Heart left ventricle (tissue), 16 donors: Measurements from ENCODE around the gene ACAN. TPM values are rescaled to one million over a fixed set of nuclear protein-coding genes. Genes with fewer than 3 reads are reported as not detected.

ENCODE experiments used
- ATAC-seq, 4 donors: fragments of 200-7000 bp; cut with Tn5 transposase; one replicate each; pipeline ENCODE4 v1.9.1; 2020 to 2022; ENCODE audit warnings: moderate library complexity in 4 of 4, mild to moderate bottlenecking in 3 of 4, moderate number of reproducible peaks in 1 of 4
- DNase-seq, 5 donors: peaks; one replicate each; pipeline ENCODE4 v3.0.0-alpha.2; 2020
- H3K27ac ChIP-seq, 12 donors: fragments of 200-600 bp; sonication (generic) in 4 of 12; one replicate each; pipeline versions ENCODE4 v1.5.0 to v1.8.0; 2016 to 2022; ENCODE audit warnings: mild to moderate bottlenecking in 2 of 12
- H3K27me3 ChIP-seq, 9 donors: fragments of 200-600 bp; sonication (generic) in 2 of 9; one replicate each; pipeline versions ENCODE4 v1.5.1 to v1.8.0; 2016 to 2022; ENCODE audit warnings: mild to moderate bottlenecking in 3 of 9
- H3K36me3 ChIP-seq, 9 donors: fragments of 200-600 bp; sonication (generic) in 2 of 9; one replicate each; pipeline versions ENCODE4 v1.5.0 to v1.8.0; 2018 to 2022; ENCODE audit warnings: mild to moderate bottlenecking in 2 of 9
- H3K4me1 ChIP-seq, 12 donors: fragments of 200-600 bp; sonication (generic) in 4 of 12; one replicate each; pipeline versions ENCODE4 v1.5.0 to v1.8.0; 2016 to 2022; ENCODE audit warnings: mild to moderate bottlenecking in 3 of 12
- H3K4me3 ChIP-seq, 12 donors: fragments of 200-600 bp; sonication (generic) in 4 of 12; one replicate each; pipeline versions ENCODE4 v1.5.0 to v1.8.0; 2017 to 2022; ENCODE audit warnings: mild to moderate bottlenecking in 9 of 12, moderate library complexity in 4 of 12
- H3K9me3 ChIP-seq, 12 donors: fragments of 200-600 bp; sonication (generic) in 4 of 12; one replicate each; pipeline versions ENCODE4 v1.5.0 to v1.8.0; 2016 to 2022; ENCODE audit warnings: mild to moderate bottlenecking in 1 of 12
- CTCF ChIP-seq, 12 donors: fragments of 200-600 bp; sonication (generic) in 4 of 12; IDR thresholded peaks; one replicate each; pipeline versions ENCODE4 v1.5.0 to v1.8.0; 2018 to 2022; ENCODE audit warnings: antibody characterized with exemption in 12 of 12, mild to moderate bottlenecking in 5 of 12
- POLR2A ChIP-seq, 2 donors: fragments of 450-650 bp; IDR thresholded peaks; one replicate each; pipeline ENCODE4 v1.6.1; 2017; ENCODE audit warnings: antibody characterized with exemption in 2 of 2, mild to moderate bottlenecking in 2 of 2, moderate library complexity in 2 of 2
- WGBS, 4 donors: extraction: QIAGEN DNeasy Blood & Tissue Kit in 2 of 4; methylation state at CpG; one replicate each; pipeline versions ENCODE4 v1.1.5 to v1.1.7; 2013 to 2018; 5-methylcytosine and 5-hydroxymethylcytosine counted together
- intact Hi-C, 10 donors: fragments of 100-400 bp; cut with DNase I; formaldehyde crosslinking; loops; one replicate each; pipeline versions ENCODE4 v1.11.1 to v1.14.2; 2022
- polyA plus RNA-seq, 2 donors: library from polyadenylated mRNA; stranded (reverse); fragments of 200-250 nt; gene quantifications; one replicate each; pipeline ENCODE4 v1.2.3, GENCODE V29; 2013
- total RNA-seq, 9 donors: library from RNA; depleted of rRNA in 2 of 9; stranded (reverse); fragments of >200 nt in 2 of 9; fragmentation: NEBNext Ultra II Directional in 3 of 9; extraction: Animal tissue kit (Norgen Biotek cat#: 25700) in 3 of 9; gene quantifications; one replicate each; pipeline versions ENCODE4 v1.1.0 to v1.2.4, GENCODE V29; 2016 to 2023
- donor health status: ischemic (EF 13 %, LVEDD 7.1; RV severe dilation, severe dysfunction).
- donor health status: healthy with polysubstance abuse.
- donor health status: DM: no; HTN: yes; CAD: no.
- donor health status: DM: no; HTN: no; CAD: no.
- donor health status: ischemic (EF 25% LVEDD 6.9; RV normal size, moderate dysfunction).
- donor health status: ischemic (EF 25% LVEDD 5.7; RV mildly dilated, moderate dysfunction).
- donor health status: healthy.
- donor health status: DM: yes; HTN: yes; CAD: no.
- donor health status: ischemic (EF 35%, LVEDD 5.7; RV mildly dilated, moderate dysfunction).
- donor health status: nonischemic (EF 11% LVEDD 7.7; RV severe dilation, severe dysfunction).
- donor health status: DM: yes; HTN: yes; CAD: no.
- donor health status: PGD.
- donor health status: ischemic (EF 29% LVEDD 5.4; RV normal size, mild dysfunction).
- donor health status: nonischemic (EF 23%, LVEDD 6.1; RV moderate dilation, normal function).

Gene ACAN
- total and polyA plus RNA-seq, 11 donors: 0.02 to 1.2 (median 0.17) TPM; not detected in 1

GRCh38 chr15:88838667-88839066, 35.4 kb downstream of the ACAN start:
- peaks cover 0 to 4% (median 0%) of the 10 kb centered on the region in 12 donors for H3K4me1 ChIP-seq
- no peak overlapping the region for H3K4me3 ChIP-seq
- H3K27ac ChIP-seq: no peak overlapping the region
- TF ChIP-seq POLR2A (IDR thresholded peaks at IDR 0.05) (no peak), CTCF (IDR thresholded peaks at IDR 0.05) (no peak)
- no peaks in the 10 kb centered on the region for H3K36me3 ChIP-seq
- no peak for DNase-seq
- 80 to 88% (median 86%) methylated on average over 15 to 18 of the region's 18 CpGs for WGBS, 4 donors
- peaks cover 0 to 3% (median 0%) of the 10 kb centered on the region in 9 donors for H3K27me3 ChIP-seq
- intact Hi-C loops: loop anchor here in 5 of 10 donors (10.0 kb wide), 3 partner anchors 214 to 364 kb away; partner anchors contain the start of gene AEN (in 2 of the 5)
- ATAC-seq: no peak
- H3K9me3 ChIP-seq: no peaks in the 10 kb centered on the region

GRCh38 chr15:88839146-88839545, 35.9 kb downstream of the ACAN start:
- Histone ChIP-seq H3K4me3 (no peak overlapping the region), H3K27ac (no peak overlapping the region), H3K27me3 (peaks cover 0 to 5% (median 0%) of the 10 kb centered on the region in 9 donors), H3K9me3 (no peaks in the 10 kb centered on the region), H3K4me1 (peaks cover 0 to 3% (median 0%) of the 10 kb centered on the region in 12 donors), H3K36me3 (no peaks in the 10 kb centered on the region)
- DNase-seq (no peak), ATAC-seq (no peak)
- 48 to 91% (median 78%) methylated on average over 3 of the region's 3 CpGs for WGBS, 4 donors
- intact Hi-C loops: loop anchor here in 5 of 10 donors (10.0 kb wide), 3 partner anchors 214 to 364 kb away; partner anchors contain the start of gene AEN (in 2 of the 5)
- TF ChIP-seq CTCF (IDR thresholded peaks at IDR 0.05) (no peak), POLR2A (IDR thresholded peaks at IDR 0.05) (no peak)

- Histone ChIP-seq H3K27ac (no peak overlapping the region), H3K4me1 (no peaks in the 10 kb centered on the region), H3K9me3 (no peaks in the 10 kb centered on the region), H3K4me3 (no peak overlapping the region), H3K27me3 (peaks cover 0 to 8% (median 0%) of the 10 kb centered on the region in 9 donors), H3K36me3 (no peaks in the 10 kb centered on the region)
- TF ChIP-seq CTCF (IDR thresholded peaks at IDR 0.05) (no peak), POLR2A (IDR thresholded peaks at IDR 0.05) (no peak)
- intact Hi-C loops: loop anchor here in 5 of 10 donors (10.0 kb wide), 3 partner anchors 215 to 365 kb away; partner anchors contain the start of gene AEN (in 2 of the 5)
- ATAC-seq (no peak), DNase-seq (no peak)
- 78 to 88% (median 83%) methylated on average over 11 to 16 of the region's 16 CpGs for WGBS, 4 donors
Measured at GRCh38 chr15:88839961-88840360, 36.7 kb downstream of the ACAN start.

GRCh38 chr15:88841236-88841635, 38.0 kb downstream of the ACAN start:
- DNase-seq (no peak), ATAC-seq (no peak)
- Histone ChIP-seq H3K4me1 (no peaks in the 10 kb centered on the region), H3K27me3 (peaks cover 0 to 8% (median 0%) of the 10 kb centered on the region in 9 donors), H3K27ac (no peak overlapping the region), H3K36me3 (no peaks in the 10 kb centered on the region), H3K4me3 (no peak overlapping the region), H3K9me3 (no peaks in the 10 kb centered on the region)
- TF ChIP-seq CTCF (IDR thresholded peaks at IDR 0.05) (no peak), POLR2A (IDR thresholded peaks at IDR 0.05) (no peak)
- intact Hi-C loops: no loop called here
- WGBS, 4 donors: 86 to 94% (median 87%) methylated on average over 1 of the region's 1 CpG
